Measurements from ENCODE around the gene RNF32. TPM values are rescaled to one million over a fixed set of nuclear protein-coding genes. Genes with fewer than 3 reads are reported as not detected.
A peak's percentile ranks its signal among the peaks of the same experiment; 100 is the strongest.

Gene RNF32
- 1 to 10 TPM; 2.4 to 7.3 TPM for total RNA-seq

DNA sequence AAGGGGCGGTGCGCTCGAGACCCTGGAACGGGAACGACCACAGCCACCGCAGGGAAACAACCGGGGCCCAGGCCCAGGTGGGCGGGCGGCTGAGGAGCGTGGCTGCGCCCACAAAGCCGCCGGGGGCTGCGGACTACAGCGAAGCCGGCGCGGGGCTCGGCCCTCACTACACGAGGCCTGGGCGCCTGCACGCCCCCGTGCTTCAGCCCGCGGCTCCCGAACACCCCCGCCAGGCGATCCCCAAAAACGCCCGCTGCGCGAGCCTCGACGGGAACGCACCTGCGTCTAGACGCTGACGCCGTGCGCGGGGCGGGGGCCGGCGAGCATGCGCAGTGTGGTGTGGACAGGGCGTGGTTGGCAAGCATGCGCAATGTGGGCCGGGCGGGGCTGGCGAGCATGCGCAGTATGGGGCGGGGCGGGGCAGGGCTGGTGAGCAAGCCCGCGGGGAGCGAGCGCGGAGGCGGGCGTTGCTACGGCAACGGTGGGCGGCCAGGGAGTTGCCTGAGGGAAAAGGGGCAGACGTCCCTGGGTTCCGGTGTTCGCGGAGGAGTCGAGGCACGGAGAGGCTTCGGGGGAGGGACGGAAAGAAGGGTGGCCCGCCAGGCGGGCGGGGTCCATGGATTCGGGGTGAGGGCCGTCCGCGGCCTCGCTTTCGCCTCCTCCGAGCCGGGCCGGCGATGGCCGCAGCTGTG, at the start of gene RNF32:
TSS of gene RNF32 (plus strand) at position 518 of the 692 bp plus-strand sequence. CDS start 3,104 bp downstream, outside the sequence.
- intact Hi-C loops (cut with DNase I), result no loop called here
- Histone ChIP-seq H3K9me3 (no peaks in the 10 kb centered on the region), H3K4me1 (replicated peaks) (no peaks in the 10 kb centered on the region), H3K27ac (peak within 1 kb of the TSS; percentile 82 to 84), H3K4me3 (peak within 1 kb of the TSS; percentile 83 to 85), H3K27me3 (replicated peaks; ENCODE audit: insufficient read depth) (no peaks in the 10 kb centered on the region), H3K36me3 (no peaks in the 10 kb centered on the region)
- TF ChIP-seq, protein P1, sequence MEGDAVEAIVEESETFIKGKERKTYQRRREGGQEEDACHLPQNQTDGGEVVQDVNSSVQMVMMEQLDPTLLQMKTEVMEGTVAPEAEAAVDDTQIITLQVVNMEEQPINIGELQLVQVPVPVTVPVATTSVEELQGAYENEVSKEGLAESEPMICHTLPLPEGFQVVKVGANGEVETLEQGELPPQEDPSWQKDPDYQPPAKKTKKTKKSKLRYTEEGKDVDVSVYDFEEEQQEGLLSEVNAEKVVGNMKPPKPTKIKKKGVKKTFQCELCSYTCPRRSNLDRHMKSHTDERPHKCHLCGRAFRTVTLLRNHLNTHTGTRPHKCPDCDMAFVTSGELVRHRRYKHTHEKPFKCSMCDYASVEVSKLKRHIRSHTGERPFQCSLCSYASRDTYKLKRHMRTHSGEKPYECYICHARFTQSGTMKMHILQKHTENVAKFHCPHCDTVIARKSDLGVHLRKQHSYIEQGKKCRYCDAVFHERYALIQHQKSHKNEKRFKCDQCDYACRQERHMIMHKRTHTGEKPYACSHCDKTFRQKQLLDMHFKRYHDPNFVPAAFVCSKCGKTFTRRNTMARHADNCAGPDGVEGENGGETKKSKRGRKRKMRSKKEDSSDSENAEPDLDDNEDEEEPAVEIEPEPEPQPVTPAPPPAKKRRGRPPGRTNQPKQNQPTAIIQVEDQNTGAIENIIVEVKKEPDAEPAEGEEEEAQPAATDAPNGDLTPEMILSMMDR (IDR thresholded peaks at IDR 0.05), result peak in 1 of 4 experiments; percentile 15
- peak; percentile 83 for TF ChIP-seq POLR2AphosphoS5 (IDR thresholded peaks at IDR 0.05)
- TF ChIP-seq POLR2A (IDR thresholded peaks at IDR 0.05), result peak; percentile 43
- DNase-seq (ENCODE audit: low spot score), result peak; percentile 92
- 4% methylated on average over 43 of the region's 85 CpGs for WGBS

DNA sequence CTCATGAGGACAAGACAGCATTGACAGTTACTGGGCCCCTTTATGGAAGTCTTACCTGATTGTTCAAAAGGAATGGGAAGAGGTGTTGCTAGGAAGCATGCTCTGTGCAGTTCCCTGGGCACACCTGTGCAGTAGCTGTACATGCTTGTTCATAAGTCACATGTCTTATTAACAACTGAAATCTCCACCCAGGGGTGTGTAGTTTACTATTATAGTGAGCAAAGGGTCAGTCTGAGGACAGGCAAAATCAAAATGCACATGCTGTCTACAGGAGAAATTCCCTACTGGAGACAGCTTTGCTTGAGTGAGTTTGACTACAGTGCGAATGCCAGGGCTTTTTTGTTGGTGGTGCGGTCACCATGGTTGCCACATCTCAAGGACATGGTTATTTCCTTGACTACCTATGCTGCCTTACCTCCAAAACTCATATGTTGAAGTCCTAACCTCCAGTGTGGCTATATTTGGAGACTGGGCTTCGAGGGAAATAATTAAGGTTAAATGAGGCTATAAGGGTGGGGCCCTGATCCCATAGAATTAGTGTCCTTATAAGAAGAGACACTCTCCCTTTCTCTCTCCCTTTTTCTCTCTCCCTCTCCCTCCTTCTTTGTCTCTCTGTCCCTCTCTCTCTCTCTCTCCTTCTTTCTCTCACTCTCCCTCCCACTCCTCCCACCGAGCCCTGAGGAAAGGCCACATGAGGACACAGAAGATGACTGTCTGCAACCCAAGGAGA, 48.3 kb upstream of the RNF32 start:
- no peaks in the 10 kb centered on the region for H3K36me3 ChIP-seq
- H3K27me3 ChIP-seq (replicated peaks; ENCODE audit: insufficient read depth), result no peaks in the 10 kb centered on the region
- 94% methylated on average over 4 of the region's 4 CpGs for WGBS
- H3K27ac ChIP-seq, result no peak overlapping the region
- no peaks in the 10 kb centered on the region for H3K4me1 ChIP-seq (replicated peaks)
- intact Hi-C loops (cut with DNase I), result no loop called here
- no peak overlapping the region for H3K4me3 ChIP-seq
- H3K9me3 ChIP-seq, result no peaks in the 10 kb centered on the region
- TF ChIP-seq POLR2AphosphoS5 (IDR thresholded peaks at IDR 0.05) (no peak), POLR2A (IDR thresholded peaks at IDR 0.05) (no peak)
- TF ChIP-seq, protein P1 (IDR thresholded peaks at IDR 0.05), result no peak
- no peak for DNase-seq (ENCODE audit: low spot score)

DNA sequence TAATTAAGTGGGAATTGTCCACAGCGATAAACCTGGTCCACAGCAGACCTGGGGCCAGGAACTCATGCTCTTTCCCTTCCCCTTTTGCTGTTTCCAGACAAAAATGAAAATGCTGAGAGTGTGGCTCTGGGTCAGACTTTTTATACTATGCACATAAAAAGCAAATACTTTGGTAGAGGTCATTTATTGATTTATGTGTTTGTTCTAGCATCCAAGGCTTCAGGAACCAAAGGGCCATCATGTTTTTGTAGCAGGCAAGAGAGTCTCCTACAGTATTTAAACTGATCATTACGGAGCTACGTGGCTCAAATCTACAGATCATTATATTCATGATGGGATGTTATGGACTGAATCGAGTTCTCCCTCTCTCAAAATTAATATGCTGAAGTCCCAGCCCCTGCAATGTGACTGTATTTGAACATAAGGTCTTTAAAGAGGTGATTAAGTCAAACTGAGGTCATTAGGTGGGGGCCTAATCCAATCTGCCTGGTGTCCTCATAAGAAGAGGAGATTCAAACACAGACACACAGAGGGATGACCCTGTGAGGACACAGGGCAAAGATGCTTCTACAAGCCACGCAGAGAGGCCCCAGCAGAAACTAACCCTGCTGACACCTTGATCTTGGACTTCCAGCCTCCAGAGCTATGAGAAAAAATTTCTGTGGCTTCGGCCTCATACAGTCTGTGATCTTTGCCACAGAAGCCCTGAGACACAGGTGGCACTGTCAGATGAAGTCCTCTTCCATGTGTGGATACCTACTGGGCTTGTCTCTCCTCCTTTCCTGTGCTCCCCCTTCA, 46.1 kb upstream of the RNF32 start:
- H3K27ac ChIP-seq, result no peak overlapping the region
- intact Hi-C loops (cut with DNase I), result no loop called here
- H3K9me3 ChIP-seq, result no peaks in the 10 kb centered on the region
- no peak overlapping the region for H3K4me3 ChIP-seq
- no peaks in the 10 kb centered on the region for H3K27me3 ChIP-seq (replicated peaks; ENCODE audit: insufficient read depth)
- WGBS, result 92% methylated on average over 6 of the region's 6 CpGs
- no peak for TF ChIP-seq POLR2AphosphoS5 (IDR thresholded peaks at IDR 0.05)
- no peak for TF ChIP-seq POLR2A (IDR thresholded peaks at IDR 0.05)
- TF ChIP-seq, protein P1 (IDR thresholded peaks at IDR 0.05), result no peak
- no peaks in the 10 kb centered on the region for H3K36me3 ChIP-seq
- no peaks in the 10 kb centered on the region for H3K4me1 ChIP-seq (replicated peaks)
- no peak for DNase-seq (ENCODE audit: low spot score)

DNA sequence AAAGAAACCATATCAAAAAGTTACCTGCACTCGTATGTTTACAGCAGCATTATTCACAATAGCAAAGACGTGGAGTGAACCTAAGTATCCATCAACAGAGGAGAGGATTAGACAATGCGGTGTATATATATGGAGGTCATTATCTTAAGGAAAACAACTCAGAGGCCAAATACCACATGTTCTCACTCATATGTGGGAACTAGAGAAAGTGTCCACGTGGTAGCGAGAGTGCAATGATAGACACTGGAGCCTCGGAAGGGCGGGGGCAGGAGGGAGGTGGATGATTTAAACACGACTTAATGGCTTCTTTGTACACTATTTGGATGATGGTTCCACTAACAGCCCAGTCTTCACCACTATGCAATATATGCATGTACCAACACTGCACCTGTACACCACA, 40.1 kb upstream of the RNF32 start:
- no peak overlapping the region for H3K27ac ChIP-seq
- no peaks in the 10 kb centered on the region for H3K36me3 ChIP-seq
- no peaks in the 10 kb centered on the region for H3K9me3 ChIP-seq
- TF ChIP-seq, protein P1 (IDR thresholded peaks at IDR 0.05), result no peak
- TF ChIP-seq POLR2AphosphoS5 (IDR thresholded peaks at IDR 0.05), result no peak
- TF ChIP-seq POLR2A (IDR thresholded peaks at IDR 0.05), result no peak
- intact Hi-C loops (cut with DNase I), result no loop called here
- no peaks in the 10 kb centered on the region for H3K27me3 ChIP-seq (replicated peaks; ENCODE audit: insufficient read depth)
- no peaks in the 10 kb centered on the region for H3K4me1 ChIP-seq (replicated peaks)
- 93% methylated on average over 8 of the region's 8 CpGs for WGBS
- H3K4me3 ChIP-seq, result no peak overlapping the region
- DNase-seq (ENCODE audit: low spot score), result no peak
